Activated CD4-positive, alpha-beta memory T cell treated with anti-CD3 and anti-CD28 coated beads, Interleukin-2, amount 10 ng/mL, durations not matched to agents 7 days and 5 days (primary cell): ENCODE data around the gene FOLR2. TPM values are rescaled to one million over a fixed set of nuclear protein-coding genes. Genes with fewer than 3 reads are reported as not detected.

ENCODE experiments used
- CTCF ChIA-PET: fragments of 350-600 bp; sonication (Branson Sonifier 250); formaldehyde crosslinking; loops from one replicate; lab custom pipeline; 2021; ENCODE audit warnings: antibody characterized with exemption, inconsistent platforms; lab: Charles Lee
- POLR2A ChIA-PET: fragments of 350-600 bp; sonication (Branson Sonifier 250); formaldehyde crosslinking; loops from one replicate; lab custom pipeline; 2021; ENCODE audit warnings: antibody characterized with exemption; lab: Charles Lee
- DNase-seq: peaks from one replicate; pipeline ENCODE4 v3.0.0-alpha.2; 2020
- H3K27ac Mint-ChIP-seq: one replicate; pipeline ENCODE4 v1.8.0; 2021; ENCODE audit warnings: mild to moderate bottlenecking, mixed read lengths
- H3K27me3 Mint-ChIP-seq: one replicate; pipeline ENCODE4 v1.8.0; 2021; ENCODE audit warnings: mixed read lengths
- H3K36me3 Mint-ChIP-seq: one replicate; pipeline ENCODE4 v1.8.0; 2021; ENCODE audit warnings: low read depth, mixed read lengths
- H3K4me1 Mint-ChIP-seq: one replicate; pipeline ENCODE4 v1.8.0; 2021; ENCODE audit warnings: mixed read lengths
- H3K4me3 Mint-ChIP-seq: one replicate; pipeline ENCODE4 v1.8.0; 2021; ENCODE audit warnings: mild to moderate bottlenecking, mixed read lengths
- H3K9me3 Mint-ChIP-seq: one replicate; pipeline ENCODE4 v1.8.0; 2021; ENCODE audit warnings: mixed read lengths
- total RNA-seq, 2 experiments: library from RNA; stranded (reverse); gene quantifications; one replicate each; pipeline ENCODE4 v1.2.3, GENCODE V29; 2021

Gene FOLR2
- total RNA-seq, 2 experiments from 2014 or later = not detected

GRCh38 chr11:72242141-72242540 is 25.5 kb downstream of the FOLR2 start:
- Mint-ChIP-seq H3K36me3 (peaks cover 18% of the 10 kb centered on the region), H3K27me3 (peaks cover 43% of the 10 kb centered on the region), H3K27ac (no peak overlapping the region), H3K4me1 (peaks cover 21% of the 10 kb centered on the region), H3K4me3 (no peak overlapping the region), H3K9me3 (no peaks in the 10 kb centered on the region)
- no peak for DNase-seq
- CTCF ChIA-PET = interaction anchor here (1.1 kb wide), 1 partner anchor 19 kb away, joined by 3 read pairs; no protein-coding TSS in a partner anchor
- POLR2A ChIA-PET = no interaction called here

GRCh38 chr11:72243173-72244059 is 26.8 kb downstream of the FOLR2 start:
- peaks cover 46% of the 10 kb centered on the region for H3K27me3 Mint-ChIP-seq
- H3K9me3 Mint-ChIP-seq = no peaks in the 10 kb centered on the region
- ChIA-PET CTCF (interaction anchor here (0.8 kb wide), 1 partner anchor 99 kb away, joined by 4 read pairs; no protein-coding TSS in a partner anchor), POLR2A (no interaction called here)
- DNase-seq = no peak
- peaks cover 21% of the 10 kb centered on the region for H3K4me1 Mint-ChIP-seq
- no peak overlapping the region for H3K4me3 Mint-ChIP-seq
- H3K36me3 Mint-ChIP-seq = peaks cover 14% of the 10 kb centered on the region
- no peak overlapping the region for H3K27ac Mint-ChIP-seq

- POLR2A ChIA-PET = no interaction called here
- Mint-ChIP-seq H3K4me1 (peaks cover 20% of the 10 kb centered on the region), H3K27ac (no peak within 1 kb of the TSS), H3K36me3 (peaks cover 10% of the 10 kb centered on the region), H3K4me3 (no peak within 1 kb of the TSS), H3K9me3 (no peaks in the 10 kb centered on the region), H3K27me3 (peaks cover 44% of the 10 kb centered on the region)
- no peak for DNase-seq
- CTCF ChIA-PET = no interaction called here
Observed at GRCh38 chr11:72244060-72244360, 27.4 kb downstream of the FOLR2 start, which contains the start of gene PHOX2A. PHOX2A (minus strand) TSS chr11:72244176; CDS start chr11:72244004, 172 bp downstream.

- ChIA-PET CTCF (no interaction called here), POLR2A (no interaction called here)
- Mint-ChIP-seq H3K36me3 (peaks cover 10% of the 10 kb centered on the region), H3K27ac (no peak overlapping the region), H3K27me3 (peaks cover 42% of the 10 kb centered on the region), H3K9me3 (no peaks in the 10 kb centered on the region), H3K4me1 (peaks cover 17% of the 10 kb centered on the region), H3K4me3 (no peak overlapping the region)
- no peak for DNase-seq
Observed at GRCh38 chr11:72244361-72245262, 28.0 kb downstream of the FOLR2 start.

GRCh38 chr11:72245263-72245816 is 28.7 kb downstream of the FOLR2 start:
- POLR2A ChIA-PET = no interaction called here
- H3K27me3 Mint-ChIP-seq = peaks cover 41% of the 10 kb centered on the region
- H3K9me3 Mint-ChIP-seq = no peaks in the 10 kb centered on the region
- H3K27ac Mint-ChIP-seq = no peak overlapping the region
- H3K4me3 Mint-ChIP-seq = no peak overlapping the region
- DNase-seq = no peak
- CTCF ChIA-PET = no interaction called here
- peaks cover 9% of the 10 kb centered on the region for H3K36me3 Mint-ChIP-seq
- peaks cover 15% of the 10 kb centered on the region for H3K4me1 Mint-ChIP-seq

- Mint-ChIP-seq H3K27ac (no peak overlapping the region), H3K27me3 (peaks cover 19% of the 10 kb centered on the region), H3K4me3 (no peak overlapping the region), H3K36me3 (peaks cover 8% of the 10 kb centered on the region), H3K9me3 (no peaks in the 10 kb centered on the region), H3K4me1 (peaks cover 8% of the 10 kb centered on the region)
- CTCF ChIA-PET = no interaction called here
- DNase-seq = no peak
- POLR2A ChIA-PET = interaction anchor here (1.6 kb wide), 1 partner anchor 23 kb away, joined by 4 read pairs; the partner anchor contains the start of gene INPPL1
Observed at GRCh38 chr11:72247584-72247983, 31.0 kb downstream of the FOLR2 start.

- peaks cover 15% of the 10 kb centered on the region for H3K27me3 Mint-ChIP-seq
- no peak overlapping the region for H3K27ac Mint-ChIP-seq
- POLR2A ChIA-PET = no interaction called here
- CTCF ChIA-PET = interaction anchor here (1.5 kb wide), 1 partner anchor 12 kb away, joined by 3 read pairs; no protein-coding TSS in a partner anchor
- no peaks in the 10 kb centered on the region for H3K9me3 Mint-ChIP-seq
- H3K36me3 Mint-ChIP-seq = no peaks in the 10 kb centered on the region
- H3K4me1 Mint-ChIP-seq = no peaks in the 10 kb centered on the region
- no peak for DNase-seq
- H3K4me3 Mint-ChIP-seq = no peak overlapping the region
Observed at GRCh38 chr11:72249961-72250360, 33.4 kb downstream of the FOLR2 start.

GRCh38 chr11:72250661-72251464 is 34.3 kb downstream of the FOLR2 start:
- ChIA-PET CTCF (no interaction called here), POLR2A (no interaction called here)
- DNase-seq = no peak

GRCh38 chr11:72251614-72252013 is 35.0 kb downstream of the FOLR2 start:
- H3K36me3 Mint-ChIP-seq = no peaks in the 10 kb centered on the region
- no peak for DNase-seq
- H3K27me3 Mint-ChIP-seq = peaks cover 21% of the 10 kb centered on the region
- CTCF ChIA-PET = no interaction called here
- H3K9me3 Mint-ChIP-seq = no peaks in the 10 kb centered on the region
- no peak overlapping the region for H3K4me3 Mint-ChIP-seq
- no peak overlapping the region for H3K27ac Mint-ChIP-seq
- POLR2A ChIA-PET = interaction anchor here (0.6 kb wide), 1 partner anchor 66 kb away, joined by 3 read pairs; no protein-coding TSS in a partner anchor
- no peaks in the 10 kb centered on the region for H3K4me1 Mint-ChIP-seq

More at GRCh38 chr11:72250661-72251464, 34.3 kb downstream of the FOLR2 start:
- Mint-ChIP-seq H3K27me3 (peaks cover 20% of the 10 kb centered on the region), H3K36me3 (no peaks in the 10 kb centered on the region), H3K4me3 (no peak overlapping the region), H3K4me1 (no peaks in the 10 kb centered on the region), H3K9me3 (no peaks in the 10 kb centered on the region), H3K27ac (no peak overlapping the region)

GRCh38 chr11:72253392-72253791 is 36.8 kb downstream of the FOLR2 start:
- H3K36me3 Mint-ChIP-seq = no peaks in the 10 kb centered on the region
- no peaks in the 10 kb centered on the region for H3K4me1 Mint-ChIP-seq
- POLR2A ChIA-PET = no interaction called here
- no peaks in the 10 kb centered on the region for H3K9me3 Mint-ChIP-seq
- no peak for DNase-seq
- H3K27ac Mint-ChIP-seq = no peak overlapping the region
- no peak overlapping the region for H3K4me3 Mint-ChIP-seq
- CTCF ChIA-PET = no interaction called here
- peaks cover 16% of the 10 kb centered on the region for H3K27me3 Mint-ChIP-seq

GRCh38 chr11:72254299-72254993 is 37.9 kb downstream of the FOLR2 start:
- Mint-ChIP-seq H3K27me3 (peaks cover 16% of the 10 kb centered on the region), H3K27ac (no peak overlapping the region), H3K4me3 (no peak overlapping the region), H3K9me3 (no peaks in the 10 kb centered on the region), H3K4me1 (no peaks in the 10 kb centered on the region), H3K36me3 (no peaks in the 10 kb centered on the region)
- CTCF ChIA-PET = interaction anchor here (0.9 kb wide), 1 partner anchor 177 kb away, joined by 5 read pairs; no protein-coding TSS in a partner anchor
- DNase-seq = no peak
- POLR2A ChIA-PET = interaction anchor here (0.8 to 1.3 kb wide), 2 partner anchors 16 to 30 kb away, joined by 3 read pairs; partner anchors contain the start of gene INPPL1
